Myocyte (in vitro differentiated cells): ENCODE data around the gene GGTLC3. TPM values are rescaled to one million over a fixed set of nuclear protein-coding genes. Genes with fewer than 3 reads are reported as not detected.
"Not testable (repeated sequence)": the region's sequence is repeated elsewhere in the genome, so short reads cannot be mapped to it uniquely, and the experiment has no call there.

Source experiments
- DNase-seq: peaks from one replicate; pipeline ENCODE4 v3.0.0-alpha.2; 2012; ENCODE audit warnings: low read depth
- total RNA-seq: library from RNA; depleted of rRNA; stranded (reverse); fragments of >200 nt; gene quantifications from 2 replicates; pipeline ENCODE4 v1.2.3, GENCODE V29; 2014

Gene GGTLC3
- total RNA-seq, 1 donor from 2014 or later, result not detected

DNA sequence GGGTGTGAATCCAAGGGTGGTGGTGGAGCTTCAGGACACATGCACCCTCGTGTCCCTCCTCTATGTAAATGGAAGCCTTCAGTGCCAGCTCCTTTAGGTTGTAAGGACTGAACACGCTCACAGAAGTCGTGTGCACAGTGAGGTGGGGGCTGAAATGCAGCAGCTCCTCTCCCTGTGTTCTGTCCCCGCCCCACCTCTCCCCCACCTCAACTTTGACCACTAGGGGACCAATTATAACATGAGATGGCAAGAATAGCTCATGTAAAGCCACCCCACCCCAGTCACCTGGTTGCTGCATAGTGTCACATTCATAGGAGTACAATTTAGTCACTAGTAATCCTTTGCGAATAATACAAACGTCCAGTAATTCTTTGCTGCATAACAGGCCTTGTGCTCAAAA is 4.8 kb upstream of the GGTLC3 start:
- DNase-seq, result not testable (repeated sequence)

- DNase-seq, result not testable (repeated sequence)
These were observed 4.5 kb downstream of the GGTLC3 start for GRCh38 chr22:18513454-18513853.

DNA sequence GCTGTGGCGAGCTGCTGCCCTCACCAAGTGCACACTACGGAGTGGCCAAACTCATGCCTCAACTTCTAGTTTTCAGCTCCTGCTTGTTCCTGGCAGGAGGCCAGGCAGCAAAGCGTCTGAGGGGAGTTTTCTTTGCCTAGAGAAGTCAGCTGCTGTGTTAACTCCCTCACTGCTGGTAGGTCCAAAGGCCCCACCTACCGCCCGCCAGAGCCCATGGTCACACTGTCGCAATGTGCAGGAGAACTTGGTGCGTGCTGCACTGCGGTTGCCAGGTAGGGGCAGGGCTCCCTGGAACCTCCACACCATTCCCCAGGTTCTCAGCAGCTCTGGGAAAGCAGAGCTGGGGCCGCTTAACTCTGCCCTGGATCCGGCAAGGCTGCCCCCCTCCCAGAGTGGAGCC is 5.6 kb downstream of the GGTLC3 start:
- not testable (repeated sequence) for DNase-seq

DNA sequence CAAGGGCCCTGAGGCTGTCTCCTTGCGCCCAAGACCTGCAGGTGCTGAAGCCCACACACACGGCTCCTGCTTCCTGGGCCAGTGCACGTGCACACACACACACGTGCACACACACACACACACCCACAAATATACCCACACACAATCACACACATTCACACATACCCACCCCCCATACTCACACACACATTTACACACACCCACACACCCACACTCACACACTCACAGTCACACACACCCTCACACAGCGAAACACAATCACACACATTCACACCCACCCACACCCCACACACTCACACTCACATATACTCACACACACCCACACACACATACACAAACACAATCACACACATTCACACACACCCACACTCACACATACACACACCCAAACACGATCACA is 6.6 kb downstream of the GGTLC3 start:
- not testable (repeated sequence) for DNase-seq

DNA sequence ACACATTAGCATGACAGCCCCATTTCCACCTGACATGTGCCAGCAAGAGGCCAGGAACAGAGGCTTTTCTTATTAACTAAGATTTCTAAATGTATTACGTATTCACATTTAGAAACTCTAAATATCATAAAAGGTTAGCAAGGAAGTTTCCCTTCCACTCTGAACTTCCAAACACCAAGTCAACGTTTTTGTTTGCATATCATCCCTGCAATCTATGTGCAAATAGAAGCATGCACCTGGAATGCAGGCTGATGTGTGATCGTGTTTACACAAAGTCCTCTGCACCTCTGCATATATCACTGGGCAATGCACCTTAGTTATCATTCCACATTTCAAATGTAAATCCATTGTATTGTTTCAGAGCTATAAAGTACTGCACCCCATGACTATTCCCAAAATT is 21.7 kb downstream of the GGTLC3 start:
- DNase-seq, result not testable (repeated sequence)

Other genes starting within 250 kb of the GGTLC3 start
- 3.1 and 3.3 TPM in 2 replicates for gene TMEM191B, start 9.6 kb upstream of the GGTLC3 start, total RNA-seq
- gene RIMBP3, start 93.8 kb upstream of the GGTLC3 start, total RNA-seq, result 0.80 and 1.1 TPM in 2 replicates